Measurements from ENCODE around the gene COL21A1. TPM values are rescaled to one million over a fixed set of nuclear protein-coding genes. Genes with fewer than 3 reads are reported as not detected.

Gene COL21A1
- total RNA-seq, 1 donor = not detected

- Histone ChIP-seq H3K9me3 (ENCODE audit: low read depth, low read length) (peaks cover 6% of the 10 kb centered on the region), H3K27me3 (ENCODE audit: insufficient read depth, low read length) (no peaks in the 10 kb centered on the region), H3K4me1 (ENCODE audit: insufficient read depth, low read length) (no peaks in the 10 kb centered on the region), H3K4me3 (ENCODE audit: low read length) (no peak overlapping the region)
Measured at GRCh38 chr6:56079751-56080540, 167.4 kb downstream of the COL21A1 start.

DNA sequence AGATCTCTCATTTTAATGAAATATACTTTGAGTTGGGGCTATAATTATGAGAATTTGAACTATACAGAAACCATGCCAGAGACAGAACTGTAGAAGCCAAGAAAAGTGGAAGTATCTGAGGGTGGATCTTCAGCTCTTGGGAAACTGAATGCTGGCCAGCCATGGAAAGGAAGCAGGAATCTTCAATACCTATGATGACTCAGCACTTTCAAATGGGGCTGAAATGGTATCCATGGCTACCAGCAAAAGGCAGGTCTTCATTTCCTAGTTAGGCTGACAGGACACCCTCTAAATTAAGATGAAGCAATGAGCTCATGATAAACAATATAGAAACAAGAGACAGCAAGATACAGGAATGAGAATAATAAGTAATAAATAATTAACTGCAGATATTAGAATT, 171.3 kb downstream of the COL21A1 start:
- H3K27me3 ChIP-seq (ENCODE audit: insufficient read depth, low read length) = no peaks in the 10 kb centered on the region
- H3K9me3 ChIP-seq (ENCODE audit: low read depth, low read length) = peaks cover 6% of the 10 kb centered on the region
- H3K4me3 ChIP-seq (ENCODE audit: low read length) = no peak overlapping the region
- H3K4me1 ChIP-seq (ENCODE audit: insufficient read depth, low read length) = no peaks in the 10 kb centered on the region

GRCh38 chr6:56073761-56074160, 173.6 kb downstream of the COL21A1 start:
- H3K27me3 ChIP-seq (ENCODE audit: insufficient read depth, low read length) = peaks cover 3% of the 10 kb centered on the region
- H3K4me1 ChIP-seq (ENCODE audit: insufficient read depth, low read length) = no peaks in the 10 kb centered on the region
- no peak overlapping the region for H3K4me3 ChIP-seq (ENCODE audit: low read length)
- peaks cover 6% of the 10 kb centered on the region for H3K9me3 ChIP-seq (ENCODE audit: low read depth, low read length)

DNA sequence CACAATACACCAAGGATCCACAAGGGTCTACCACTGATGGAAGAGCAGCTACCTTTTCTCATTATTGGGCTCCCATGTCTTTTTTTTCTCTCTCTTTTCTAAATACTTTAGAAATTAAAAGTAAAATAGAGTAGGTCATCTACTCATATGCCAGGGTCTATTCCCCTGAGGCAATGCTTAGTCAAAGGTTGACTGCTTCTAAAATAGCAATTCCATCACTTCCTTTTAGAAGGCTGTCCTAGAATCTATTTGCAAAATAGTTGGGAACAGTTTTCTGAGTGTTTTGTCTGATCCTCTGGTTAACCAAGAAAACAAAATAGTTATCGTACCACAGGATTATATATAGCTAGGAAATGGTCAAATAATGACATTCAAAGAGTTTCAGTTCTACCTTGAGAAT, 174.1 kb downstream of the COL21A1 start:
- Histone ChIP-seq H3K4me3 (ENCODE audit: low read length) (no peak overlapping the region), H3K27me3 (ENCODE audit: insufficient read depth, low read length) (peaks cover 3% of the 10 kb centered on the region), H3K4me1 (ENCODE audit: insufficient read depth, low read length) (no peaks in the 10 kb centered on the region), H3K9me3 (ENCODE audit: low read depth, low read length) (peaks cover 6% of the 10 kb centered on the region)

DNA sequence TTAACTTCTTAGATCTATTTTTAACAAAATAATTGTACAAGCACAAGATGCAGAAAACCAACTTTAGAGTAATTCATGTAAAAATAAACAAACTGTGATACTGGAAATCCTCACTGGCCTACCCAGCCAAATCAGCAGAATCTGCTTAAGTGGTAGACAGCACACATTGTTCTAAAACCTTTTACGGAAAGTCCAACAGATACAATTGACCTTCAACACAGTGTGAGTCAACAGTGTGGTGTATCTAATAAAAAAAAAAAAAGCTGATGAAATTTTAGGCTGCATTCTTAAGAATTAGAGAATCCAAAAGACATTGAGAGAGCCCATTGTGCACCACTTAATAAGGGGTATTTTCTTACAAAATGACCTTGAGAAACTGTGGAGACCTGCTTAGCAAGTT, 174.5 kb downstream of the COL21A1 start:
- no peaks in the 10 kb centered on the region for H3K4me1 ChIP-seq (ENCODE audit: insufficient read depth, low read length)
- H3K4me3 ChIP-seq (ENCODE audit: low read length) = no peak overlapping the region
- H3K27me3 ChIP-seq (ENCODE audit: insufficient read depth, low read length) = peaks cover 3% of the 10 kb centered on the region
- peaks cover 6% of the 10 kb centered on the region for H3K9me3 ChIP-seq (ENCODE audit: low read depth, low read length)

GRCh38 chr6:56065408-56065807, 182.0 kb downstream of the COL21A1 start:
- Histone ChIP-seq H3K9me3 (ENCODE audit: low read depth, low read length) (no peaks in the 10 kb centered on the region), H3K27me3 (ENCODE audit: insufficient read depth, low read length) (peaks cover 3% of the 10 kb centered on the region), H3K4me1 (ENCODE audit: insufficient read depth, low read length) (no peaks in the 10 kb centered on the region), H3K4me3 (ENCODE audit: low read length) (no peak overlapping the region)

DNA sequence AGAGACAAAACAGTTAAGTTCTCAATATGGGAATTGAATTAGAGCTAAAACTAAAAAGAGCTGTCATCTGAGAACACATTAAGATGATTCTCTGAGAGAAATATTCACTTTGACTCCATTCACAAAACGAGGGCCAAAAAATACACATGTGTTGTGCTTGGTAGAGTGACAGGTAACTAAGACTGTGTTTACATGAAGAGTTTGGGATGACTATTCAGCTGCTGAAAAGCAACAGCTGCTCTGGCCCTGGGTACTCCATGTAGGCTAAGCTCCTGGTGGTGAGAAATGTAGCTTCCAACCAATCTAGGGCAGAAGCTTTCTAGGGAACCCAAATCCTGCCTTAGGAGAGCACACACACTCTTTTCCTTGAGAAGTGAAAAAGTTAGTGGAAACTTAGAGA, 184.5 kb downstream of the COL21A1 start:
- no peaks in the 10 kb centered on the region for H3K4me1 ChIP-seq (ENCODE audit: insufficient read depth, low read length)
- H3K27me3 ChIP-seq (ENCODE audit: insufficient read depth, low read length) = no peaks in the 10 kb centered on the region
- H3K9me3 ChIP-seq (ENCODE audit: low read depth, low read length) = no peaks in the 10 kb centered on the region
- no peak overlapping the region for H3K4me3 ChIP-seq (ENCODE audit: low read length)

DNA sequence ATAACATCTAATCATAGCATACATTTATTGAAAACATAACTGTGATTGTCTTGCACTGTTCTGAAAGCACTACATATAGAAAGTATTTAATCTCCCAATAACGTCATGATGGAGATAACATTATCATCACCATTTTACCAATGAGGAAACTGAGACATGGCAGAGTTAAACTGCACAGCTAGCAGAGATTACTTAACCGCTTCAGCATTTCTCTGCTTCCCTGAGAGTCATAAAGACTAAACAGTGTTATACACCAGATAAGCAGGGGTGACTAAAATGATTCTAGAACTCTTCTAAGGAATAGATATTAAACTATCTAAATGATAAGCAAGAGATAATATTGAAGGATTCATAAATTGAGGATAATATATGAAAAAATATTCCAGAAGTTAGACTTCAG, 188.7 kb downstream of the COL21A1 start:
- H3K27me3 ChIP-seq (ENCODE audit: insufficient read depth, low read length) = no peaks in the 10 kb centered on the region
- no peaks in the 10 kb centered on the region for H3K9me3 ChIP-seq (ENCODE audit: low read depth, low read length)

GRCh38 chr6:56055081-56055704, 192.2 kb downstream of the COL21A1 start:
- H3K27me3 ChIP-seq (ENCODE audit: insufficient read depth, low read length) = no peaks in the 10 kb centered on the region
- H3K4me3 ChIP-seq (ENCODE audit: low read length) = no peak overlapping the region
- no peaks in the 10 kb centered on the region for H3K4me1 ChIP-seq (ENCODE audit: insufficient read depth, low read length)
- no peaks in the 10 kb centered on the region for H3K9me3 ChIP-seq (ENCODE audit: low read depth, low read length)

More for the DNA sequence above, 188.7 kb downstream of the COL21A1 start:
- Histone ChIP-seq H3K4me3 (ENCODE audit: low read length) (no peak overlapping the region), H3K4me1 (ENCODE audit: insufficient read depth, low read length) (no peaks in the 10 kb centered on the region)

GRCh38 chr6:56051202-56051598, 196.2 kb downstream of the COL21A1 start:
- Histone ChIP-seq H3K4me3 (ENCODE audit: low read length) (no peak overlapping the region), H3K9me3 (ENCODE audit: low read depth, low read length) (no peaks in the 10 kb centered on the region), H3K27me3 (ENCODE audit: insufficient read depth, low read length) (no peaks in the 10 kb centered on the region), H3K4me1 (ENCODE audit: insufficient read depth, low read length) (peaks cover 10% of the 10 kb centered on the region)

- H3K4me1 ChIP-seq (ENCODE audit: insufficient read depth, low read length) = peaks cover 10% of the 10 kb centered on the region
- no peaks in the 10 kb centered on the region for H3K27me3 ChIP-seq (ENCODE audit: insufficient read depth, low read length)
- no peaks in the 10 kb centered on the region for H3K9me3 ChIP-seq (ENCODE audit: low read depth, low read length)
- no peak overlapping the region for H3K4me3 ChIP-seq (ENCODE audit: low read length)
Measured at GRCh38 chr6:56050530-56051201, 196.7 kb downstream of the COL21A1 start.

DNA sequence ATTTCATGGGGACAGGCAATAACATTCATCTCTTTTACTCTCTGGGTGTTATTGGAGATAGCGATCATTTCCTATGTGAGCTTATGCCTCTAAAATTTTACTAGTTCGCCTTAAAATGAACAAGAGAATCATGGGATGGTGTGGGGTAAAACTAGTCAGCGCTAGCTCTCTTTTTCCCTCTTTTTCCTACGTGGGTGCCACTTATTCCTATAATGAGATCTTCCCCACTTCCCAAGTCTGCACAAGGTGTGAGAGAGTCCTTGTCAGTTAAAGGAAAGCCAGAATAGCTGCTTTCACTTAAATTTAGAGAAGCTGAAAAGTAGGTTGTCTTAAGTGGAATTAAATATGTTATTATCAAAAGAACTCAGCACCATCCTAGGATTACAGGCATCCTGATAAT, 198.8 kb downstream of the COL21A1 start:
- no peaks in the 10 kb centered on the region for H3K9me3 ChIP-seq (ENCODE audit: low read depth, low read length)
- no peaks in the 10 kb centered on the region for H3K27me3 ChIP-seq (ENCODE audit: insufficient read depth, low read length)
- H3K4me3 ChIP-seq (ENCODE audit: low read length) = no peak overlapping the region
- H3K4me1 ChIP-seq (ENCODE audit: insufficient read depth, low read length) = peaks cover 10% of the 10 kb centered on the region

DNA sequence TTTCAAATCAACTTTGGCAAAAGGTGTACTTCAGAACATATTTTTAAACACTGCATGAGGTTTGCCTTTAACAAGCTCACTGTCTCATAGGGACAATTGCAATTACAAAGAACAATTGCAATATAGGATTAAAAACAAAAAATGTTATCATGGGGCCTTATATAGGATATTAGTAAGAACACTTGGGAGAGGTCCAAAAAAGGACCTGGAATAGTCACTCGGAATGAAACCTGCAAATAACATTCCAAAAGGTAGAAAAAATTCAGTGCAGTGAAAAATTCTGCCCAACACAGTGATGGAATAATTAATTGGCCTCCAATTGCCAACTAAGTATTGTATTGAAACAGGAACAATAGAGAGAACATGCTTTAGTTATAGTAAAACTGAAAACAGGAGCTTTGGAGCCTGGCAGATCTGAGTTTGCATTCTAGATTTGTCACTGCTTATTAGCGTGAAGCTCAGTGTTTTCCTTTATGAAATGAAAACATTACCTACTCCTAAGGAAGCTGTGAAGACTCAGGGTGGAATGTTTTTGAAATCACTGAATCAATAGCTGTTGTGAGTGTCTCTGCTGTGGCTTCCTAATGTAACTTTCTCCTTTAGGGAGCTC, 199.3 kb downstream of the COL21A1 start:
- H3K4me3 ChIP-seq (ENCODE audit: low read length) = no peak overlapping the region
- H3K9me3 ChIP-seq (ENCODE audit: low read depth, low read length) = no peaks in the 10 kb centered on the region
- no peaks in the 10 kb centered on the region for H3K27me3 ChIP-seq (ENCODE audit: insufficient read depth, low read length)
- peaks cover 10% of the 10 kb centered on the region for H3K4me1 ChIP-seq (ENCODE audit: insufficient read depth, low read length)

GRCh38 chr6:56046576-56046975, 200.8 kb downstream of the COL21A1 start:
- no peaks in the 10 kb centered on the region for H3K27me3 ChIP-seq (ENCODE audit: insufficient read depth, low read length)
- H3K4me1 ChIP-seq (ENCODE audit: insufficient read depth, low read length) = peaks cover 10% of the 10 kb centered on the region
- no peak overlapping the region for H3K4me3 ChIP-seq (ENCODE audit: low read length)
- no peaks in the 10 kb centered on the region for H3K9me3 ChIP-seq (ENCODE audit: low read depth, low read length)

GRCh38 chr6:56043761-56044160, 203.6 kb downstream of the COL21A1 start:
- H3K27me3 ChIP-seq (ENCODE audit: insufficient read depth, low read length) = no peaks in the 10 kb centered on the region
- H3K4me1 ChIP-seq (ENCODE audit: insufficient read depth, low read length) = peaks cover 13% of the 10 kb centered on the region

More at GRCh38 chr6:56043761-56044160, 203.6 kb downstream of the COL21A1 start:
- no peaks in the 10 kb centered on the region for H3K9me3 ChIP-seq (ENCODE audit: low read depth, low read length)
- no peak overlapping the region for H3K4me3 ChIP-seq (ENCODE audit: low read length)
